K562 (cell line): ENCODE measurements around the gene PSPH. TPM values are rescaled to one million over a fixed set of nuclear protein-coding genes. Genes with fewer than 3 reads are reported as not detected.

Experiments
- BCLAF1 ChIP-seq, 2 experiments: fragments of 450-650 bp in 1 of 2; IDR thresholded peaks; 2 replicates each; pipeline ENCODE4 v1.6.1; 2011 to 2017; ENCODE audit warnings: low read depth in 2 of 2, antibody characterized with exemption in 1 of 2, borderline replicate concordance in 1 of 2, low read length in 1 of 2, mild to moderate bottlenecking in 1 of 2, mixed read lengths in 1 of 2; ENCODE audit not compliant: control insufficient read depth in 1 of 2
- E2F6 ChIP-seq, 2 experiments: IDR thresholded peaks; 2 replicates each; pipeline ENCODE4 v1.6.1; 2011; ENCODE audit warnings: borderline replicate concordance in 1 of 2, control low read depth in 1 of 2, low read depth in 1 of 2, low read length in 1 of 2, mild to moderate bottlenecking in 1 of 2, mixed read lengths in 1 of 2, moderate library complexity in 1 of 2; ENCODE audit not compliant: insufficient read depth in 1 of 2, insufficient read length in 1 of 2, poor library complexity in 1 of 2, severe bottlenecking in 1 of 2; ENCODE audit errors: extremely low read depth in 1 of 2
- EZH2 ChIP-seq: IDR thresholded peaks from 2 replicates; pipeline ENCODE4 v1.6.1; 2012; ENCODE audit warnings: low read depth, mild to moderate bottlenecking, inconsistent platforms, low read length, borderline replicate concordance
- MLLT1 ChIP-seq, 2 experiments: fragments of 450-650 bp; IDR thresholded peaks; 2 replicates each; pipeline ENCODE4 v1.6.1; 2016
- MXD1 ChIP-seq: fragments of 250-450 bp; sonication (Bioruptor Pico); IDR thresholded peaks from 2 replicates; pipeline ENCODE4 v1.8.0; 2021; ENCODE audit warnings: borderline replicate concordance, mild to moderate bottlenecking, moderate library complexity; ENCODE audit not compliant: poor library complexity, severe bottlenecking
- PHF21A ChIP-seq: fragments of 450-650 bp; IDR thresholded peaks from 2 replicates; pipeline ENCODE4 v1.6.1; 2017; ENCODE audit warnings: low read depth, borderline replicate concordance
- POLR2H ChIP-seq: IDR thresholded peaks from 2 replicates; pipeline ENCODE4 v1.6.1; 2016; ENCODE audit warnings: missing genetic modification characterization, low read depth, mild to moderate bottlenecking, control low read depth, missing compliant biosample characterization, moderate library complexity
- SIX5 ChIP-seq, 2 experiments: IDR thresholded peaks; 2 replicates each; pipeline ENCODE4 v1.6.1; 2011; ENCODE audit warnings: low read length in 2 of 2, borderline replicate concordance in 1 of 2, low read depth in 1 of 2, mild to moderate bottlenecking in 1 of 2, moderate library complexity in 1 of 2; ENCODE audit not compliant: insufficient read depth in 1 of 2
- TRIM25 ChIP-seq: fragments of 450-650 bp; IDR thresholded peaks from 2 replicates; pipeline ENCODE4 v1.7.0; 2016; ENCODE audit warnings: borderline replicate concordance
- ZBTB1 ChIP-seq: sonication (generic); formaldehyde crosslinking; IDR thresholded peaks from 2 replicates; pipeline ENCODE4 v1.8.1; 2023; ENCODE audit warnings: missing genetic modification reagents, low read depth, mild to moderate bottlenecking, borderline replicate concordance
- ZEB2 ChIP-seq: fragments of 450-650 bp; IDR thresholded peaks from 2 replicates; pipeline ENCODE4 v1.6.1; 2016
- ZNF12 ChIP-seq: sonication (generic); formaldehyde crosslinking; IDR thresholded peaks from 2 replicates; pipeline ENCODE4 v1.4.0; 2020; ENCODE audit warnings: mild to moderate bottlenecking, missing genetic modification reagents
- ZNF23 ChIP-seq: fragments of 250-450 bp; sonication (Bioruptor Pico); IDR thresholded peaks from 2 replicates; pipeline ENCODE4 v1.4.0; 2020; ENCODE audit warnings: mild to moderate bottlenecking
- polyA plus RNA-seq, 8 experiments: library from polyadenylated mRNA; depleted of rRNA in 4 of 8; stranded (reverse) in 5 of 8; unstranded in 3 of 8; fragments of >200 nt; fragmentation: Nextera tagmentation in 2 of 8; fragmentation: Illumina TruSeq in 1 of 8; extraction: Ambion mirVana in 2 of 8; extraction: Trizol in 1 of 8; gene quantifications; 2 replicates each; pipeline versions ENCODE4 v1.2.1 to v1.2.3, GENCODE V29; 2011 to 2014; ENCODE audit warnings: inconsistent platforms in 1 of 8, missing spikeins in 1 of 8
- total RNA-seq, 7 experiments: library from RNA; depleted of rRNA in 6 of 7; stranded (reverse); fragments of >200 nt in 6 of 7; fragmentation: Illumina TruSeq in 2 of 7; extraction: Trizol in 2 of 7; gene quantifications; 2 replicates each; pipeline versions ENCODE4 v1.2.1 to v1.2.3, GENCODE V29; 2011 to 2021; ENCODE audit warnings: low replicate concordance in 1 of 7

PSPH gene
- total and polyA plus RNA-seq, 9 of the 15 experiments (the other 6 are each of a cell fraction or from before 2014, with no cell fraction given), result 6.3 to 46.8 (median 20.2) TPM

GRCh38 chr7:56063882-56064625 is 12.8 kb upstream of the PSPH start, which contains the start of gene SUMF2 (continued):
- TF ChIP-seq BCLAF1 (IDR thresholded peaks at IDR 0.05; ENCODE audit: borderline replicate concordance in 1 of 2, control insufficient read depth in 1 of 2, low read depth in 2 of 2, low read length in 1 of 2) (0 out of 4 replicates have a peak, but pooled peaks of 1 of the 2 experiments have one; percentile 9), TRIM25 (no peak), ZNF23 (CRISPR knock-in tag) (peak; percentile 49), E2F6 (IDR thresholded peaks at IDR 0.05; ENCODE audit: borderline replicate concordance in 1 of 2, extremely low read depth in 1 of 2, insufficient read depth in 1 of 2, insufficient read length in 1 of 2, low read depth in 1 of 2, low read length in 1 of 2, poor library complexity in 1 of 2, severe bottlenecking in 1 of 2) (peak; percentile 65 to 79), PHF21A (no peak), ZNF12 (CRISPR knock-in tag) (peak; percentile 83), SIX5 (IDR thresholded peaks at IDR 0.05; ENCODE audit: borderline replicate concordance in 1 of 2, insufficient read depth in 1 of 2, low read depth in 1 of 2, low read length in 2 of 2) (no peak), POLR2H (tag) (peak; percentile 77), ZEB2 (0 out of 2 replicates have a peak, but pooled peaks have one; percentile 29), ZBTB1 (CRISPR knock-in tag) (0 out of 2 replicates have a peak, but pooled peaks have one; percentile 44), MLLT1 (IDR thresholded peaks at IDR 0.05) (peak in 1 of 2 experiments; percentile 41; a peak in 2 of 4 replicates), MXD1 (CRISPR knock-in tag) (no peak), EZH2 (no peak)
